Common myeloid progenitor, CD34-positive (primary cell): ENCODE results near the gene GALNT4.

ENCODE experiments used
- CTCF ChIA-PET: fragments of 350-600 bp; sonication (Branson Sonifier 250); formaldehyde crosslinking; loops from one replicate; lab custom pipeline; 2021; ENCODE audit warnings: antibody characterized with exemption; lab: Charles Lee
- POLR2A ChIA-PET: fragments of 350-600 bp; sonication (Branson Sonifier 250); formaldehyde crosslinking; loops from one replicate; lab custom pipeline; 2021; ENCODE audit warnings: antibody characterized with exemption; lab: Charles Lee
- DNase-seq, 3 donors: peaks; one replicate each; pipeline versions ENCODE4 v3.0.0 to v3.0.0-alpha.2; 2013
- H3K27ac ChIP-seq, 2 experiments: 1 replicate in 1 of 2; 2 replicates in 1 of 2; pipeline ENCODE4 v1.7.0; 2013; ENCODE audit warnings: inconsistent platforms in 2 of 2, low read length in 2 of 2, mild to moderate bottlenecking in 2 of 2, low read depth in 1 of 2, moderate library complexity in 1 of 2; ENCODE audit not compliant: severe bottlenecking in 2 of 2, insufficient read depth in 1 of 2, poor library complexity in 1 of 2
- H3K27me3 ChIP-seq, 5 experiments: replicated peaks in 2 of 5; 1 replicate in 3 of 5; 2 replicates in 2 of 5; pipeline versions ENCODE4 v1.6.1 to v1.7.0; 2013; ENCODE audit warnings: low read length in 4 of 5, mild to moderate bottlenecking in 2 of 5, moderate library complexity in 2 of 5, inconsistent platforms in 1 of 5; ENCODE audit not compliant: insufficient read depth in 5 of 5, control insufficient read depth in 4 of 5
- H3K36me3 ChIP-seq, 4 experiments: 1 replicate in 2 of 4; 2 replicates in 2 of 4; pipeline versions ENCODE4 v1.6.1 to v1.7.0; 2013; ENCODE audit warnings: low read length in 3 of 4, control low read depth in 1 of 4, mild to moderate bottlenecking in 1 of 4; ENCODE audit not compliant: control insufficient read depth in 4 of 4, insufficient read depth in 4 of 4
- H3K4me1 ChIP-seq, 4 experiments: 1 replicate in 3 of 4; 2 replicates in 1 of 4; pipeline versions ENCODE4 v1.6.1 to v1.7.1; 2013; ENCODE audit warnings: low read length in 3 of 4, mild to moderate bottlenecking in 3 of 4, control low read depth in 1 of 4, inconsistent platforms in 1 of 4, moderate library complexity in 1 of 4; ENCODE audit not compliant: control insufficient read depth in 4 of 4, insufficient read depth in 4 of 4; ENCODE audit errors: control extremely low read depth in 1 of 4
- H3K4me3 ChIP-seq, 7 experiments: 1 replicate in 4 of 7; 2 replicates in 3 of 7; pipeline versions ENCODE4 v1.5.1 to v1.7.0; 2013; ENCODE audit warnings: mild to moderate bottlenecking in 7 of 7, low read length in 6 of 7, moderate library complexity in 6 of 7, inconsistent platforms in 2 of 7, low read depth in 2 of 7, control low read depth in 1 of 7; ENCODE audit not compliant: insufficient read depth in 4 of 7, control insufficient read depth in 1 of 7; ENCODE audit errors: extremely low read depth in 1 of 7
- H3K9me3 ChIP-seq, 5 experiments: 1 replicate in 4 of 5; 2 replicates in 1 of 5; pipeline versions ENCODE4 v1.6.1 to v1.7.1; 2013; ENCODE audit warnings: low read length in 4 of 5, mild to moderate bottlenecking in 2 of 5, inconsistent platforms in 1 of 5, low read depth in 1 of 5, moderate library complexity in 1 of 5; ENCODE audit not compliant: control insufficient read depth in 4 of 5, insufficient read depth in 2 of 5; ENCODE audit errors: control extremely low read depth in 1 of 5
- WGBS: methylation state at CpG from one replicate; pipeline ENCODE4 v1.1.5; 2013; ENCODE audit not compliant: insufficient coverage; 5-methylcytosine and 5-hydroxymethylcytosine counted together

The GALNT4 gene

DNA sequence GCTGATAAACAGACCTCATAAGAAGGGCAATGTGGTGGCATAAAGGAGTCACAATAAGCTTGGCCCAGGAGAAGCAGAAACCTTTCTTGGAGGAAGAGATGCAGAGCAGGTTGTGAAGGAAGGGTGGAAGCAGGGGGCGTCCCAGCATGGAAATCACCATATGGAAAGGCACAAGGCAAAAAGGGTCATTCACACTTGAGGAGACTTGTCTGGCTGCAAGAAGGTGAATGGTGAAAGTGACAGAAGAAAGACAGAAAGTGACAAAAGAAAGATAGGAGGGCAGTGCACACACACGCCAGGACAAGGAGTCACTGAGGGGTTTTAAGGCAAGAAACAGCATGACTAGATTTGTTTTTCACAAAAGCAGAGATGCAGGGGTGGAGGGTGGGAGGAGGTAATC, 38.3 kb downstream of the GALNT4 start:
- no peak overlapping the region for H3K27ac ChIP-seq
- H3K36me3 ChIP-seq: peaks cover 0 to 35% (median 24%) of the 10 kb centered on the region in 4 experiments
- H3K9me3 ChIP-seq: no peaks in the 10 kb centered on the region
- ChIA-PET CTCF (interaction anchor here (0.8 to 1.9 kb wide), 3 partner anchors 35 to 469 kb away, joined by 3 to 5 read pairs (median 3); no protein-coding TSS in a partner anchor), POLR2A (no interaction called here)
- H3K27me3 ChIP-seq: no peaks in the 10 kb centered on the region
- WGBS: 94% methylated on average over 2 of the region's 2 CpGs
- no peak for DNase-seq
- H3K4me1 ChIP-seq: no peaks in the 10 kb centered on the region
- H3K4me3 ChIP-seq: no peak overlapping the region

DNA sequence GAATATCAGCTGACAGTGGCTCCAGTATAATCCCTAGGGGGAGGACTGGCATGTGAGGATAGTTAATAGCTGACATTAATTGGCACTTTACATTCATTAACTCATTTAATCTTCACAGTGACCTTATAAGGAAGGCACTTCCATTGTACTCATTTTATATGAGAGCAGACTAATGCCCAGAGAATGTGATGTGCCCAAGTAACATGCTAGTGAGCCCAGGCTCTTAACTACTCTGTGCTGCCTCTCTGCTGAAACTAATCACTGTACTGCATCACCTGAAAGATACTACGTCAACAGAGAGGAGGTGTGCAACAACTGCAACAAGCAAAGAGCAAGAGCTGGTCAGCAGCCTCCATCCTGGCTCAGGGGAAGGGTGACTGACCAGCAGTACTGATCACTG, 40.1 kb downstream of the GALNT4 start:
- WGBS: no CpG with 5 or more reads among the region's 1 CpG
- ChIA-PET POLR2A (no interaction called here), CTCF (interaction anchor here (2.4 kb wide), 1 partner anchor 37 kb away, joined by 5 read pairs; no protein-coding TSS in a partner anchor)
- no peaks in the 10 kb centered on the region for H3K9me3 ChIP-seq
- no peak overlapping the region for H3K27ac ChIP-seq
- H3K36me3 ChIP-seq: peaks cover 0 to 22% (median 17%) of the 10 kb centered on the region in 4 experiments
- no peaks in the 10 kb centered on the region for H3K4me1 ChIP-seq
- DNase-seq: no peak
- no peak overlapping the region for H3K4me3 ChIP-seq
- H3K27me3 ChIP-seq: no peaks in the 10 kb centered on the region

DNA sequence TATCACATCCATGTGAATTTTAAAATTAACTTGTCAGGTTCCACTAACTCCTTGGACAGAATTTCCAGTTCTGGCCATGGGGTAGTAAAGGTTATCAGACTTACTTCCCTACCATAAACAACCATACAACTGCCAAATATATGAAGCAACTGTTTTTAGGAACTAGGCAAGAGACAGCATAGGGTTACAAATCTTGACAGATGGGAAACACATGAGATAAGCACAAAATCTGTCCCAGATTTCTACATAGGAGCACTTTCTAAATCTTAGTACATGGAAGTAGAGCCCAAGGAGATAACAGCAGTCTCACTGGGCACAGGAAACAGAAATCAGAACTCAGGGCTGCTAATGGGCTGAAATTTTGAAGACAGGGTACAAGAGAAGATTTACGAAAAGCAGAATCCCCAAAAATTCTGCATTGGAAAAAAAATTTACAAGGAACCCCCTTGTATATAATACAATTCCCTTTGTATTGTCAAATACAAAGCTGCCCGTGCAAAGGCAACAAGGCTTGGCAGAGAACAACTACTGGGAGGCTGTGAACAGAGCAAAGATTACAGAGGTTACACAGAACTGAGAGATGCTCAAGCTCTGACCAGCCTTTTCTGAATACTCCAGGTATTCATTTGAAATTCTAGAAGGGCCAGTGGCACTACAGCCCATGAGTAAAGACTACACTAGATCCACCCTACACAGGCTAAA, 43.2 kb downstream of the GALNT4 start:
- ChIA-PET POLR2A (no interaction called here), CTCF (interaction anchor here (1.0 kb wide), 1 partner anchor 46 kb away, joined by 3 read pairs; no protein-coding TSS in a partner anchor)
- Histone ChIP-seq H3K9me3 (no peaks in the 10 kb centered on the region), H3K27me3 (no peaks in the 10 kb centered on the region), H3K4me1 (no peaks in the 10 kb centered on the region), H3K36me3 (peaks cover 0 to 9% (median 3%) of the 10 kb centered on the region in 4 experiments), H3K4me3 (no peak overlapping the region), H3K27ac (no peak overlapping the region)
- 100% methylated on average over 2 of the region's 2 CpGs for WGBS
- no peak for DNase-seq

DNA sequence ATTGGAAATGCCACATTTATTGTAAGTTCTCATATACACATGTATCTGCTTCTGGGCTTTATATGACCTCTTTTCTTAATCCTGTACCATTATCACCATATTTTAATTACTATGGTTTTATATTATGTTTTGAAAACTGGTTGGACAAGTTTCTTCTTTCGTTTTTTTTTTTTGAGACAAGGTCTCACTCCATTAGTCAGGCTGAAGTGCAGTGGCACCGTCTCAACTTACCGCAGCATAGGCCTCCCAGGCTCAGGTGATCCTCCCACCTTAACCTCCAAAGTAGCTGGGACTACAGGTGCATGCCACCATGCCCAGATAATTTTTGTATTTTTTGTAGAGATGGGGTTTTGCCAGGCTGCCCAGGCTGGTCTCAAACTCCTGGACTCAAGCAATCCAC, 44.6 kb downstream of the GALNT4 start:
- no peak overlapping the region for H3K4me3 ChIP-seq
- no peak for DNase-seq
- H3K27ac ChIP-seq: no peak overlapping the region
- H3K4me1 ChIP-seq: no peaks in the 10 kb centered on the region
- POLR2A ChIA-PET: no interaction called here
- CTCF ChIA-PET: no interaction called here
- H3K36me3 ChIP-seq: peaks cover 0 to 6% (median 0%) of the 10 kb centered on the region in 4 experiments
- no peaks in the 10 kb centered on the region for H3K9me3 ChIP-seq
- 100% methylated on average over 3 of the region's 3 CpGs for WGBS
- no peaks in the 10 kb centered on the region for H3K27me3 ChIP-seq

DNA sequence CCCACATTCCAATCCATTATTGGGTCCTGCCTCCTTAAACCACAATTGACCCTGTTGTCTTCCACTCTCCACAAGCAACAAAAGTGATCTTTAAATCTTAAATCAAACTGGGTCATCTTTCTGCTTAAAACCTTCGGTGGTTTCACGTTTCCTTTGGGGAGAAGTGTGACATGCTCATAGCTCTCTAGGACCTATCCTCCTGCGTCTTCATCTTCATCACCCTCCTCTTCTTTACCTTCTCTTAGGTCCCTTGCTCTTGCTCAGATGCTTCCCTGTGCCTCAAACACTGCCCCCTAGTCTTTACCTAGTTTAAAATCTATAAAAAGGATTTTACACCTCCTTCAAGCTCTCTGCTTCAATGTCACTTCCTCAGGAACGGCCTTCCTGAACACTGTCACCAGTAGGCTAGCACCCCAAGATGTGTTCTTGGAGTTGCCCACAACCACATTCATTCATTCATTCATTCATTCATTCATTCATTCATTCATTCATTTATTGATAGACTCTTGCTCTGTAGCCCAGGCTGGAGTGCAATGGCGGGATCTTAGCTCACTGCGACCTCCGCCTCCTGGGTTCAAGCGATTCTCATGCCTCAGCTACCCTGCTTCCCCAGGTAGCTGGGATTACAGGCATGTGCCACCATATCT, 46.8 kb downstream of the GALNT4 start:
- CTCF ChIA-PET: interaction anchor here (1.0 to 1.5 kb wide), 4 partner anchors 16 to 47 kb away, joined by 3 to 4 read pairs (median 3); no protein-coding TSS in a partner anchor
- POLR2A ChIA-PET: no interaction called here
- DNase-seq: no peak
- Histone ChIP-seq H3K4me3 (no peak overlapping the region), H3K4me1 (no peaks in the 10 kb centered on the region), H3K36me3 (no peaks in the 10 kb centered on the region), H3K27ac (no peak overlapping the region), H3K27me3 (no peaks in the 10 kb centered on the region), H3K9me3 (no peaks in the 10 kb centered on the region)
- WGBS: 70% methylated on average over 4 of the region's 8 CpGs

DNA sequence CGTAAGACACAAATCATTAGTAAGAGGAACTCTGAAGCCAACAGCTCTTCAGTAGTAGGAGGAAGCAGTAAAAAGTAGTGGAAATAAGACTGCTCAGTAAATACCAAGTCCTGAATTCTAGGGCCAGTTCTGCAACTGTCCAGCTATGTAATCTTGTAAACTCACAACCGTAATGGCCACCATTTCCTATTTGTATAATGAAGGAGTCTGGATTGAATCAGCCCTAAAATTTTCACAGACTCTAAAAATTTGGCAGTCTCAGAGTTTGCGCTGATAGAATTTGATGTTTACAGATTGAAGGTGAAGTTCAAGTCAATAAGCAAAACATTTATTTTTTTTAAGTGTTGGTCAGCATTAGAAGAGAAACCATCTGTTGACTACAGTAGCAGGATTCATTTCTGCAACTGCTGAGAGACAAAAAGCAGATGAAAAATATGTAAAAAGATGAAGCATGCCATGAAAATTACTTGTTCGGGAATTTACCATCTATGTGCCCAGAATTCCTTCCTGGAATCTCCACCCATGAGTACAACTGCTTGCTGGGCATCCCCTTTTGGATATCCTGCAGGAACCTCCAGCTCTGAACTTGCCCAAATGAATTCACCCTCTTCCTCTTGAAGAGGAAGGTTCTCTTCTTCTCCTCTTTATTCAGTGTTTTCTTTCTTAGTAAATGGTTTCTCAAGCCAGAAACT, 47.5 kb downstream of the GALNT4 start:
- ChIA-PET POLR2A (no interaction called here), CTCF (interaction anchor here (0.9 to 1.5 kb wide), 6 partner anchors 10 to 48 kb away, joined by 3 to 4 read pairs (median 3); no protein-coding TSS in a partner anchor)
- H3K27ac ChIP-seq: no peak overlapping the region
- DNase-seq: no peak
- H3K36me3 ChIP-seq: no peaks in the 10 kb centered on the region
- no peaks in the 10 kb centered on the region for H3K9me3 ChIP-seq
- 11% methylated on average over 1 of the region's 4 CpGs for WGBS
- no peaks in the 10 kb centered on the region for H3K27me3 ChIP-seq
- no peaks in the 10 kb centered on the region for H3K4me1 ChIP-seq
- H3K4me3 ChIP-seq: no peak overlapping the region
